HG03575 (cell line): ENCODE data around the gene CGA.
"Not testable (repeated sequence)": the region's sequence is repeated elsewhere in the genome, so short reads cannot be mapped to it uniquely, and the experiment has no call there.

Experiments used
- ATAC-seq: cut with Tn5 transposase; IDR thresholded peaks from one replicate; pipeline ENCODE4 v1.9.1; 2021; ENCODE audit not compliant: unreplicated experiment, insufficient number of reproducible peaks, low FRiP score; ENCODE audit errors: extremely low read depth

The CGA gene

GRCh38 chr6:87095087-87095509 lies at the start of gene CGA:
TSS of gene CGA (minus strand) at chr6:87095106. CDS start at chr6:87088200, 6,906 bp downstream.
- no peak for ATAC-seq

GRCh38 chr6:87139927-87140326 lies 45.0 kb upstream of the CGA start:
- ATAC-seq, result not testable (repeated sequence)

- ATAC-seq, result no peak
These were observed 44.3 kb upstream of the CGA start for GRCh38 chr6:87139236-87139635.

GRCh38 chr6:87136963-87137362 lies 42.1 kb upstream of the CGA start:
- ATAC-seq, result no peak

- ATAC-seq, result no peak
These were observed 32.8 kb upstream of the CGA start for GRCh38 chr6:87127737-87128136.

GRCh38 chr6:87126501-87126900 lies 31.6 kb upstream of the CGA start:
- no peak for ATAC-seq

GRCh38 chr6:87124074-87124473 lies 29.2 kb upstream of the CGA start:
- ATAC-seq, result no peak

- ATAC-seq, result no peak
These were observed 27.6 kb upstream of the CGA start for GRCh38 chr6:87122477-87122876.

GRCh38 chr6:87118054-87118453 lies 23.1 kb upstream of the CGA start:
- ATAC-seq, result no peak

- no peak for ATAC-seq
These were observed 22.0 kb upstream of the CGA start for GRCh38 chr6:87116922-87117321.

- ATAC-seq, result peak; percentile 73
These were observed 20.7 kb upstream of the CGA start for GRCh38 chr6:87115402-87116135.

GRCh38 chr6:87110636-87111035 lies 15.7 kb upstream of the CGA start:
- no peak for ATAC-seq

- no peak for ATAC-seq
These were observed 10.9 kb upstream of the CGA start for GRCh38 chr6:87105823-87106222.

GRCh38 chr6:87104667-87105066 lies 9.8 kb upstream of the CGA start:
- ATAC-seq, result no peak

GRCh38 chr6:87103977-87104601 lies 9.2 kb upstream of the CGA start:
- ATAC-seq, result no peak

GRCh38 chr6:87102151-87102621 lies 7.3 kb upstream of the CGA start:
- ATAC-seq, result no peak

- ATAC-seq, result no peak
These were observed 6.2 kb upstream of the CGA start for GRCh38 chr6:87101067-87101466.

GRCh38 chr6:87100216-87100615 lies 5.3 kb upstream of the CGA start:
- ATAC-seq, result no peak

GRCh38 chr6:87099472-87099871 lies 4.6 kb upstream of the CGA start:
- no peak for ATAC-seq

GRCh38 chr6:87094576-87094975 lies 330 bp downstream of the CGA start:
- no peak for ATAC-seq

- ATAC-seq, result no peak
These were observed 1.3 kb downstream of the CGA start for GRCh38 chr6:87093651-87094050.
